Osteocyte (in vitro differentiated cells): ENCODE measurements around the gene ANTXRL. TPM values are rescaled to one million over a fixed set of nuclear protein-coding genes. Genes with fewer than 3 reads are reported as not detected.
A peak's percentile ranks its signal among the peaks of the same experiment; 100 is the strongest.
"Not testable (repeated sequence)": the region's sequence is repeated elsewhere in the genome, so short reads cannot be mapped to it uniquely, and the experiment has no call there.

ENCODE experiments used
- DNase-seq: peaks from one replicate; pipeline ENCODE4 v3.0.0; 2021; ENCODE audit warnings: mixed read lengths; ENCODE audit not compliant: unreplicated experiment; ENCODE audit errors: extremely low spot score
- H3K27ac Mint-ChIP-seq: one replicate; pipeline ENCODE4 v1.8.0; 2021; ENCODE audit warnings: mild to moderate bottlenecking, mixed read lengths; ENCODE audit not compliant: unreplicated experiment
- H3K27me3 Mint-ChIP-seq: one replicate; pipeline ENCODE4 v1.8.0; 2021; ENCODE audit warnings: mixed read lengths; ENCODE audit not compliant: unreplicated experiment
- H3K36me3 Mint-ChIP-seq: one replicate; pipeline ENCODE4 v1.8.0; 2021; ENCODE audit warnings: mixed read lengths; ENCODE audit not compliant: unreplicated experiment
- H3K4me1 Mint-ChIP-seq: one replicate; pipeline ENCODE4 v1.8.0; 2021; ENCODE audit warnings: mixed read lengths; ENCODE audit not compliant: unreplicated experiment
- H3K4me3 Mint-ChIP-seq: one replicate; pipeline ENCODE4 v1.8.0; 2021; ENCODE audit warnings: mild to moderate bottlenecking, moderate library complexity, mixed read lengths; ENCODE audit not compliant: unreplicated experiment
- H3K9me3 Mint-ChIP-seq: one replicate; pipeline ENCODE4 v1.8.0; 2021; ENCODE audit warnings: mixed read lengths; ENCODE audit not compliant: unreplicated experiment
- total RNA-seq: library from RNA; stranded (reverse); gene quantifications from 2 replicates; pipeline ENCODE4 v1.2.1, GENCODE V29; 2021
- TF ChIP-seq, protein P1 (sequence below): fragments of 200-600 bp; sonication (generic); IDR thresholded peaks from 2 replicates; pipeline ENCODE4 v1.5.0; 2021; ENCODE audit warnings: antibody characterized with exemption, mild to moderate bottlenecking, moderate library complexity

Gene ANTXRL
- total RNA-seq, 1 donor from 2014 or later = not detected

GRCh38 chr10:46310851-46311250 is 24.1 kb downstream of the ANTXRL start:
- Mint-ChIP-seq H3K9me3 (no peaks in the 10 kb centered on the region), H3K27ac (no peak overlapping the region), H3K27me3 (peaks cover 3% of the 10 kb centered on the region), H3K4me1 (no peaks in the 10 kb centered on the region), H3K36me3 (no peaks in the 10 kb centered on the region), H3K4me3 (no peak overlapping the region)
- TF ChIP-seq, protein P1, sequence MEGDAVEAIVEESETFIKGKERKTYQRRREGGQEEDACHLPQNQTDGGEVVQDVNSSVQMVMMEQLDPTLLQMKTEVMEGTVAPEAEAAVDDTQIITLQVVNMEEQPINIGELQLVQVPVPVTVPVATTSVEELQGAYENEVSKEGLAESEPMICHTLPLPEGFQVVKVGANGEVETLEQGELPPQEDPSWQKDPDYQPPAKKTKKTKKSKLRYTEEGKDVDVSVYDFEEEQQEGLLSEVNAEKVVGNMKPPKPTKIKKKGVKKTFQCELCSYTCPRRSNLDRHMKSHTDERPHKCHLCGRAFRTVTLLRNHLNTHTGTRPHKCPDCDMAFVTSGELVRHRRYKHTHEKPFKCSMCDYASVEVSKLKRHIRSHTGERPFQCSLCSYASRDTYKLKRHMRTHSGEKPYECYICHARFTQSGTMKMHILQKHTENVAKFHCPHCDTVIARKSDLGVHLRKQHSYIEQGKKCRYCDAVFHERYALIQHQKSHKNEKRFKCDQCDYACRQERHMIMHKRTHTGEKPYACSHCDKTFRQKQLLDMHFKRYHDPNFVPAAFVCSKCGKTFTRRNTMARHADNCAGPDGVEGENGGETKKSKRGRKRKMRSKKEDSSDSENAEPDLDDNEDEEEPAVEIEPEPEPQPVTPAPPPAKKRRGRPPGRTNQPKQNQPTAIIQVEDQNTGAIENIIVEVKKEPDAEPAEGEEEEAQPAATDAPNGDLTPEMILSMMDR = no peak
- DNase-seq = no peak

- Mint-ChIP-seq H3K4me3 (no peak overlapping the region), H3K9me3 (no peaks in the 10 kb centered on the region), H3K36me3 (no peaks in the 10 kb centered on the region), H3K27me3 (no peaks in the 10 kb centered on the region), H3K27ac (no peak overlapping the region), H3K4me1 (no peaks in the 10 kb centered on the region)
- TF ChIP-seq, protein P1 = no peak
- DNase-seq = peak; percentile 80
Observed at GRCh38 chr10:46311501-46311951, 24.7 kb downstream of the ANTXRL start.

DNA sequence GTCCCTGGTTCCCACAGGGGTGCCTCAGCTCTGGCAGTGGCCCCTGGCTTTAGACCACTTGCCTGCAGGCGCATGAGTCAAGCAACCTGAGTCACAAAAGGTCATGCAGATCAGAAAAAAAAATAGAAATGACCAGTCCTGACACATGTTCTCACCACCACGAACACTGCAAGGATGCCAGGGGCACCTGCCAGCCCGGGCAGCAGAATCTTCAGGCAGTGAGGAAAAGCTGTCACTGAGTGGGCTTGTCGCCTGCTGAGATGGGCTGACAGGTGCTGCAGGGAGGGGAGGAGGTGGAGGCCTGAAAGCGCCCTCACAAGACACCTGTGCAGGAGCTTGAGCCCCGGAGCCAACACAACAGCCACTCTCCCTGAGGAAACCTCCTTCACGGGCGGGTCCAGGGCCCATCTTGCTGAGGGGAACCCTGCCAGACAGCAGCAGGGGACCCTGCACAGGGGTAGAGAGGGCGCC is 25.2 kb downstream of the ANTXRL start:
- not testable (repeated sequence) for H3K36me3 Mint-ChIP-seq

DNA sequence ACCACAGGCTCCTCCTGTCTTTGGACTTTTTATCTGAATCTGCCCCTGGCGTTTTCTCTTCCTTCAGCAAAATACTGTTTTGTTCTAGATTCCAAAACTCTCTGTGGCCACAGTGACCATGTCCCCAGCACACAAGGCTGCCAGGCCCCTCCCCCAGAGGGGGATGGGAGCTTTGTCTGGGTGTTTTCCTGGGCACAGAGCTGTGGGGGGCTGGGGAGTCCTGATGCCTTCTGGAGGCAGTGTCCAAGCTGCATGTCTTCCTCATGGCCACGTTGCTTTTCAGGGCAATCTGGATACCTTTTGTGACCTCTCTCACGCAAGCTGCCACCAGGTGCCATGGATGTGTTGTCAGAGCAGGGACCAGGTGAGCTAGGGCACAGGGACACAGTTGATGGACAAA is 26.2 kb downstream of the ANTXRL start:
- Mint-ChIP-seq H3K27ac (no peak overlapping the region), H3K4me1 (no peaks in the 10 kb centered on the region), H3K27me3 (peaks cover 6% of the 10 kb centered on the region), H3K36me3 (no peaks in the 10 kb centered on the region), H3K9me3 (no peaks in the 10 kb centered on the region), H3K4me3 (no peak overlapping the region)
- TF ChIP-seq, protein P1 = no peak
- peak; percentile 73 for DNase-seq

More for the DNA sequence above, 25.2 kb downstream of the ANTXRL start:
- DNase-seq = peak; percentile 75
- H3K9me3 Mint-ChIP-seq, H3K4me3 Mint-ChIP-seq, H3K4me1 Mint-ChIP-seq, H3K27ac Mint-ChIP-seq, H3K27me3 Mint-ChIP-seq: not testable (repeated sequence)

GRCh38 chr10:46314071-46314470 is 27.3 kb downstream of the ANTXRL start:
- TF ChIP-seq, protein P1 = no peak
- Mint-ChIP-seq H3K36me3 (no peaks in the 10 kb centered on the region), H3K27ac (no peak overlapping the region), H3K9me3 (no peaks in the 10 kb centered on the region), H3K4me3 (no peak overlapping the region), H3K27me3 (peaks cover 14% of the 10 kb centered on the region), H3K4me1 (no peaks in the 10 kb centered on the region)
- peak; percentile 63 for DNase-seq

GRCh38 chr10:46315071-46315860 is 28.5 kb downstream of the ANTXRL start:
- not testable (repeated sequence) for H3K27ac Mint-ChIP-seq, H3K4me1 Mint-ChIP-seq, H3K4me3 Mint-ChIP-seq, H3K9me3 Mint-ChIP-seq, H3K36me3 Mint-ChIP-seq
- peak; percentile 66 for DNase-seq
- H3K27me3 Mint-ChIP-seq = peaks cover 19% of the 10 kb centered on the region
